AG04449 (cell line): ENCODE measurements around the gene NR1H3.

ENCODE experiments used
- CTCF ChIA-PET: fragments of 350-600 bp; formaldehyde crosslinking; extraction: SDS; loops from one replicate; lab custom pipeline; 2021; ENCODE audit warnings: antibody characterized with exemption; lab: Yijun Ruan, JAX
- POLR2A ChIA-PET: fragments of 400-600, 350-600 bp; formaldehyde crosslinking; extraction: SDS; loops from one replicate; lab custom pipeline; 2020; ENCODE audit warnings: antibody characterized with exemption, inconsistent platforms; lab: Yijun Ruan, JAX
- DNase-seq: peaks from one replicate; pipeline ENCODE4 v3.0.0-alpha.2; 2010; ENCODE audit warnings: low read depth, low spot score
- H3K4me3 ChIP-seq: 2 replicates; pipeline ENCODE4 v1.5.1; 2011; ENCODE audit warnings: low read depth, mild to moderate bottlenecking, control low read depth, low read length
- CTCF ChIP-seq: IDR thresholded peaks from one replicate; pipeline ENCODE4 v1.5.1; 2011; ENCODE audit warnings: mild to moderate bottlenecking, moderate library complexity, low read length, control low read depth, inconsistent platforms; ENCODE audit not compliant: insufficient read depth; ENCODE audit errors: missing control alignments

Gene NR1H3

GRCh38 chr11:47241841-47242301, 15.9 kb upstream of the NR1H3 start:
- no peak for DNase-seq
- no peak overlapping the region for H3K4me3 ChIP-seq
- ChIA-PET CTCF (interaction anchor here (1.0 to 3.2 kb wide), 3 partner anchors 8 to 112 kb away, joined by 3 to 13 read pairs (median 8); no protein-coding TSS in a partner anchor), POLR2A (interaction anchor here (0.7 to 1.2 kb wide), 6 partner anchors 8 to 26 kb away, joined by 3 to 5 read pairs (median 4); no protein-coding TSS in a partner anchor)
- no peak for TF ChIP-seq CTCF

DNA sequence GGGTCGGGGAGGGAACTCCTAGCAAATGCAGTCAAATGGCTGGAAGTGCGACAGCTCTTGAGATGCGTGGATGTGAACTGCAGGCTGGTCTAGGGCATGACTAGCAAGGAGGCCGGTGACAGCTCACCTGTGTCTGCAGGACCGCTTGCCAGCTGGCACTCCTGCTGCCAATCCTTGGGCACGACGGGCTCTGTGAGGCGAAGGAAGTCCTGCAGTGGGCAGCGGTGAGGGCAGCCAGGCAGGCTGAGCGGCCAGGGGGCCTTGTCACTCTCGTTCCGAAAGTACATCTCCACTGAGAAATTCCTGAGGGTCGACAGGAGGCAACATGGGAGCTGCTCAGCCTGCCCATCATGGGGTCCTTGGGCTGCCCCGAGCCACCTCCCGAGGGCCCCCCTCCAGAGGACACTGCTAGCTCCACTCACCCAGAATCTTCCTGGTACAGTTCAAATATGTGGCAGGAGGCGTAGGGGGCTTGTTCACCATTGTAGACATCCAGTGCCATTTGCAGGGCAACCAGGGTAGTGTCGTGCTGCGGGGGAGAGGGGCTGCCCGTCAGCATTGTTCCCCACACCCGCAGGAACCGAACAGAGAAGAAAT, 15.1 kb upstream of the NR1H3 start:
- ChIA-PET CTCF (interaction anchor here (1.2 to 3.2 kb wide), 4 partner anchors 9 to 112 kb away, joined by 3 to 13 read pairs (median 6); no protein-coding TSS in a partner anchor), POLR2A (interaction anchor here (1.0 to 1.2 kb wide), 3 partner anchors 9 to 26 kb away, joined by 3 to 4 read pairs (median 4); no protein-coding TSS in a partner anchor)
- no peak for TF ChIP-seq CTCF
- H3K4me3 ChIP-seq: no peak overlapping the region
- DNase-seq: no peak

DNA sequence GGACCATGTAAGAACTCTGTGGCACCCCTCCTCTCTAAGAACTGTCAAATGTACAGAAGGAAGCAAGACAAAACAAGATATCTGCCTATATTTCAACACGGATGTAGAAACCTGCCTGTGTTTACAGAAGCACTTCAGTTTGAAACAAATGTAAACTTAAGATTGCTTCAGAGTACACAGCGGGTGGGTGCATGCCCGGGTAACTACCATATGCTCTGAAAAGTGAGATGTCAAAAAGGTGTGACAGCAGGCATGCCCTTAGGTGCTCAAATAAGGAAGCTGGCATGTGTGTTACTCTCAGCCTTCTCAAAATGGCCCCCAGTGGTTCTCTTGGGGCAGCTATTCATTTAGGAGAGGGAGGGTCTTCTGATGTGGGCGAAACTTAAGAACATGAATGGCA, 14.3 kb upstream of the NR1H3 start:
- no peak for TF ChIP-seq CTCF
- CTCF ChIA-PET: interaction anchor here (0.9 to 3.2 kb wide), 4 partner anchors 9 to 66 kb away, joined by 3 to 13 read pairs (median 4); no protein-coding TSS in a partner anchor
- POLR2A ChIA-PET: no interaction called here
- no peak overlapping the region for H3K4me3 ChIP-seq
- no peak for DNase-seq

- no peak for TF ChIP-seq CTCF
- CTCF ChIA-PET: interaction anchor here (3.2 to 7.0 kb wide), 3 partner anchors 10 to 14 kb away, joined by 13 to 55 read pairs (median 44); partner anchors contain the start of gene NR1H3
- no peak for DNase-seq
- POLR2A ChIA-PET: no interaction called here
- no peak overlapping the region for H3K4me3 ChIP-seq
Observed at GRCh38 chr11:47244448-47245350, 13.1 kb upstream of the NR1H3 start.

DNA sequence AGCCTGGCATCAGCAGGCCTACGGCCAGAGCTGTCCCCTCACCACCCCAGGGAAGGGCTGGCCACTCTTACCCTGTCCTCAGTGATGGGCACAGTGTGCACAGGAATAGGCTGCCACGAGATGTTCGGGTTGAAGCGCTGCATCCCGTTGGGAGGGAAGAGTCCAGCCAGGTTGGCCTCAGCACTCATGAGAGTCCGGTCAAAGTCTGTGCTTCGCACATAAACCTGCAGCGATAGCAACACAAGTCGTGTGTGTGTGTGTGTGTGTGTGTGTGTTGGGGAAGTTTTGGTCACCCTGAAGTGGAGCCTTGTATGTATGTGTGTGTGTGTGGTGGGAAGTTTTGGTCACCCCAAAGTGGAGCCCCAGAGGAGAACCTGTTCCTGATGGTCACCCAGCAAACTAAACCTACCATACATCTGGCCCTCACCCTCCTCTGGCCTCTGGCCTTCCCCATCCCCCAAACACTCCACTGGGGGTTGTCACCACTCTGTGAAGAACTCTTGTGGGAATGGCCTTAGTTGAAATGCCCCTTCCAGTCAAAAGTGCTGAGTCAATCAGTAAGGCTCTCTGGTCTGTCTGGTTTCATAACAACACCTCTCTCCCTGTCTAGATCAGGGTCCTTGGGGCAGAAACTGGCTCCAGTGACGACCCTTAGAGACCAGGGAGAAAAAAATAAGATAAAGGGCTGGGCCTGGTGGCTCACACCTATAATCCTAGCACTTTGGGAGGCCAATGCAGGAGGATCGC, 12.0 kb upstream of the NR1H3 start:
- POLR2A ChIA-PET: no interaction called here
- no peak for DNase-seq
- CTCF ChIA-PET: interaction anchor here (1.1 to 7.0 kb wide), 5 partner anchors 9 to 128 kb away, joined by 3 to 55 read pairs (median 7); partner anchors contain the start of gene NR1H3
- no peak for TF ChIP-seq CTCF
- H3K4me3 ChIP-seq: no peak overlapping the region
